SKM-1 (cell line): ENCODE data around the gene RETREG1.
"Not testable (repeated sequence)": the region's sequence is repeated elsewhere in the genome, so short reads cannot be mapped to it uniquely, and the experiment has no call there.

ENCODE experiments used
- DNase-seq: peaks from one replicate; lab custom pipeline; 2025; ENCODE audit not compliant: unreplicated experiment; lab: John Stamatoyannopoulos, UW

The RETREG1 gene

GRCh38 chr5:16617274-16617968 is 624 bp upstream of the RETREG1 start:
- DNase-seq: no peak

- no peak for DNase-seq
Observed at GRCh38 chr5:16615741-16616535, 859 bp downstream of the RETREG1 start.

DNA sequence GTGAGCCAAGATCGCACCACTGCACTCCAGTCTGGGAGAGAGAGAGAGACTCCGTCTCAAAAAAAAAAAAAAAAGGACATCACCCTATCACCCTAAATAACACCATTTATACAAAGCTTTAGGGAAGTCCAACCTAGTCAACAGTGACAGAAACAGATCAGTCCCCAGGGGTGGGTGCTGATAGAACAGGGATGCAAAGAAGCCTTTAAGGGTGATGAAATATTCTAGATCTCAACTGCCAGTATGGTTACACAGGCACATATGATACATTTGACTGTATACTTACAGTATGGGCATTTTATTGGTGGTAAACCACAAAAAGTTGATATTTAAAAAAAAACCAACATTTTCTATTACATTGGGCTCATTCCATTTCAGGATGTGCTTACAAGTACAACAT is 4.8 kb downstream of the RETREG1 start:
- DNase-seq: no peak

GRCh38 chr5:16610896-16611295 is 5.9 kb downstream of the RETREG1 start:
- not testable (repeated sequence) for DNase-seq

- no peak for DNase-seq
Observed at GRCh38 chr5:16609412-16609811, 7.4 kb downstream of the RETREG1 start.

DNA sequence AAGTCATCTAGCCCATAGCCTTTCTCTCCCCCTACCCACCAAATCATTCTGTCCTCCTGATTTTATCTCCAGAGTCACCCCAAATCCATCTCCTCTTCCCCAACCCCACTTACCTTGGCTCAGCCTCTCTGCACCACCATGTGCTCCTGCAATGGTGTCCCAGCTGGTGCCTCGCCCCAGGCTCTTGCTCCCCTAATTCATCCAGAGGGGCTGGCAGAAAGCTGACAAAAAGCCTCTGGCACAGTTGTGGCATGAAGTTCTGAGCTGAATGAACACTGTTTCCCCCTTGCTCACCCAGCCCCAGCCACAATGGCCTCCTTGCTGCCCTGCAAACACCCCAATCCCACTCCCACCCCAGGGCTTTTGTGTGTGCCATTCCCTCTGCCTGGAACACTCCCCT is 10.2 kb downstream of the RETREG1 start:
- no peak for DNase-seq

DNA sequence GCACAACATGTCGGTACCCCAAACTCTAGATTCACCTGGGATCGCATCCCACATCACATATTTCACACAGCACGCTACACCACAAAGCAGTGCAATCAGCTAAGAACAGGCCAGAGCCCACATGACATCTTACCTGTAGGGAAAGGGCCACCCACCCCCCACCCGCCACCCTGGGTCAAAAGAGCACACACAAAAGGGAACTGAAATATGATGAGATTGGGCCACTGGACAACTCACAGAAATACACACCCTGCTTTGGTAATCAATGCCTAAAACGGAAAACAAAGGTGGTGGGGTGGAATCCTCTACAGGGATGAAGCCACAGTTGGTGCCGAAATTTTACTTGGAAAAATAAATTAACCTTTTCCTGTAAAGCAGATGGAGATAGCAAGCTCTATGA is 13.1 kb downstream of the RETREG1 start:
- DNase-seq: no peak

GRCh38 chr5:16603295-16603694 is 13.5 kb downstream of the RETREG1 start:
- DNase-seq: no peak

GRCh38 chr5:16602182-16602581 is 14.6 kb downstream of the RETREG1 start:
- DNase-seq: no peak

DNA sequence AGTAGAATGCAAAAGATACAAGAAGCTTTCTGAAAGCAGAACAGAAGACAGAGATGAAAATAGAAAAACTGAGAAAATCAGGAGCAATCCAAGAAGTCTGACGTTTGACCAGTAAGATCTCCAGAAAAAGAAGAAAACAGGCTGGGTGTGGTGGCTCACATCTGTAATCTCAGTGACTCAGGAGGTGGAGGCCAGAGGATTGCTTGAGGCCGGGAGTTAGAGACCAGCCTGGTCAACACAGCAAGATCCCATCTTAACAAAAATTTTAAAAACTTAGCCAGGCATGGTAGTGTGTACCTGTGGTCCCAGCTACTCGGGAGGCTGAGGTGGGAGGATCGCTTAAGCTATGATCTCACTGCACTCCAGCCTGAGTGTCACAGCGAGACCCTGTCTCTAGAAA is 15.9 kb downstream of the RETREG1 start:
- no peak for DNase-seq

GRCh38 chr5:16600397-16600796 is 16.4 kb downstream of the RETREG1 start:
- no peak for DNase-seq

- DNase-seq: no peak
Observed at GRCh38 chr5:16597946-16598694, 18.7 kb downstream of the RETREG1 start.

GRCh38 chr5:16596581-16596940 is 20.2 kb downstream of the RETREG1 start:
- DNase-seq: no peak

GRCh38 chr5:16595881-16596580 is 20.8 kb downstream of the RETREG1 start:
- DNase-seq: no peak

- no peak for DNase-seq
Observed at GRCh38 chr5:16593628-16594027, 23.2 kb downstream of the RETREG1 start.

- no peak for DNase-seq
Observed at GRCh38 chr5:16593013-16593412, 23.8 kb downstream of the RETREG1 start.

- DNase-seq: no peak
Observed at GRCh38 chr5:16592255-16592654, 24.5 kb downstream of the RETREG1 start.

GRCh38 chr5:16590685-16591084 is 26.1 kb downstream of the RETREG1 start:
- DNase-seq: no peak

- DNase-seq: no peak
Observed at GRCh38 chr5:16589658-16590057, 27.1 kb downstream of the RETREG1 start.

DNA sequence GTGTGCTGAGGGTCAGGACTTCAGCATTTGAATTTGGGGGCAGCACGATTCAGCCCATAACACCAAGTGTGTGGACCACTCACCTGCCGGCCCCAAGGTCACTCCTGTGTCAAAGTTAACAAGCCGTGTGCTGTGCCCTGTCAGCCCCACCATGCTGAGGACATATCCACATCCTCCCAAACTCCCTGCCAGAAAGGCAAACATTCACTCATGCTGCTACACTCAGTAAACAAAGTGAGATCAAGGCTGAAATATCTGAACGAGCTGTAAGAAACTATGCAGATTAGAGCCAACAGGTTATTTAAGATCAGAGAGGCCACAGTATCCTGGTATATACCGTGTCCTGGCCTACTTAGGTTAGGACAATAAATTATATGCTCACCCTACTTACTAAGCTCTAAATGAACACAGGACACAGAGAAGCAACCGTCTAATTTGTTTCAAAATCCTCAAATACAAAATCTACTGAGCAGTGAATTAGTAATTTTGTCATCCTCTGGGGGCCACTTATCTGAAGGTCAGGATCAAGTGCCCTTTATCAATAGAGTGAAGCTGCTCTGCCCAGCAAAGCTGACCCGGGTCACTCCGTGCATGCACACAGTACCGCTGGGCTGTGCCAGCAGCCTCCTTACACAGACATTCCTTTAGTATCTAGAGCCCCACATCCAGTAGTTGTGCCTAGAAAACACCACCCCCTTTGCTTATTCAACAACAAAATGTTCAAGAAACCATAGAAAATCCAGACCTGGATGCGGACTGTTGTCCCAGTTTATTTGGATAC is 28.2 kb downstream of the RETREG1 start:
- no peak for DNase-seq

DNA sequence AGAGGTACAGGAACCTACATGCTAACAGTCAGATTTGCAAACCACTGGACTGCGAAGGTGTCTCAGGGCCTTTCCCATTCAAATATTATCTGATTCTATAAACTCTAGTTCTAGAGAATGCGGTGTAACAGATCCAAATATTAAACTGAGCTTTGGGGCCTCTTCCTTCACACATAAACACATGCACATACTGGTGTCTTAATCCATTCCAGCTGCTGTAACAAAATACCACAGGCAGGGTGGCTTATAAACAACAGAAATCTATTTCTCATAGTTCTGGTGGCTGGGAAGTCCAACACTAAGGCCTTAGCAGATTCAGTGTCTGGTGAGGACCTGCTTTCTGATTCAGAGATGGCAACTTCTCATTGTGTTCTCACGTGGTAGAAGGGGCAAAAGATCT is 30.2 kb downstream of the RETREG1 start:
- no peak for DNase-seq
